Left lobe of liver (tissue), 2 donors: ENCODE measurements around the gene EIF1. TPM values are rescaled to one million over a fixed set of nuclear protein-coding genes. Genes with fewer than 3 reads are reported as not detected.
"Not testable (repeated sequence)": the region's sequence is repeated elsewhere in the genome, so short reads cannot be mapped to it uniquely, and the experiment has no call there.

Experiments
- ATAC-seq: fragments of 200-7000 bp; cut with Tn5 transposase; one replicate; pipeline ENCODE4 v1.9.1; 2020; ENCODE audit warnings: mild to moderate bottlenecking, moderate library complexity
- DNase-seq: peaks from one replicate; pipeline ENCODE4 v3.0.0-alpha.2; 2020; ENCODE audit warnings: low spot score
- total RNA-seq: library from RNA; stranded (reverse); gene quantifications from one replicate; pipeline ENCODE4 v1.2.1, GENCODE V29; 2021
- donor health status: DM: no; HTN: no; CAD: no; lungs with moderate emphysema.
- donor health status: DM: no; HTN: yes; CAD: no.

The EIF1 gene
- total RNA-seq, 1 donor from 2014 or later: 257 TPM

GRCh38 chr17:41675157-41676057 lies 13.3 kb upstream of the EIF1 start:
- not testable (repeated sequence) for DNase-seq, ATAC-seq

GRCh38 chr17:41676058-41676419 lies 12.6 kb upstream of the EIF1 start:
- DNase-seq (no peak), ATAC-seq (no peak)

- DNase-seq (no peak), ATAC-seq (peak; percentile 45)
Measured at GRCh38 chr17:41678411-41678906, 10.2 kb upstream of the EIF1 start.

- DNase-seq: no peak
Measured at GRCh38 chr17:41678907-41679739, 9.6 kb upstream of the EIF1 start.

GRCh38 chr17:41679740-41680425 lies 8.8 kb upstream of the EIF1 start:
- ATAC-seq (no peak), DNase-seq (no peak)

More at GRCh38 chr17:41678907-41679739, 9.6 kb upstream of the EIF1 start:
- peak; percentile 66 for ATAC-seq

GRCh38 chr17:41680426-41681040 lies 8.2 kb upstream of the EIF1 start:
- DNase-seq (no peak), ATAC-seq (no peak)

- ATAC-seq: no peak
- no peak for DNase-seq
Measured at GRCh38 chr17:41681776-41682175, 6.9 kb upstream of the EIF1 start.

GRCh38 chr17:41682631-41683030 lies 6.1 kb upstream of the EIF1 start:
- DNase-seq: no peak
- no peak for ATAC-seq

GRCh38 chr17:41683441-41684007 lies 5.2 kb upstream of the EIF1 start:
- DNase-seq (no peak), ATAC-seq (no peak)

- DNase-seq (no peak), ATAC-seq (no peak)
Measured at GRCh38 chr17:41684035-41684434, 4.7 kb upstream of the EIF1 start.

GRCh38 chr17:41685753-41686152 lies 2.9 kb upstream of the EIF1 start:
- DNase-seq, ATAC-seq: not testable (repeated sequence)

GRCh38 chr17:41686281-41686680 lies 2.4 kb upstream of the EIF1 start:
- ATAC-seq (no peak), DNase-seq (no peak)

GRCh38 chr17:41687828-41688640 lies 651 bp upstream of the EIF1 start:
- DNase-seq: peak; percentile 71
- peak; percentile 5 for ATAC-seq

- DNase-seq (no peak), ATAC-seq (no peak)
Measured at GRCh38 chr17:41689497-41690299, 1.0 kb downstream of the EIF1 start.

GRCh38 chr17:41690497-41690896 lies 1.8 kb downstream of the EIF1 start:
- ATAC-seq (no peak), DNase-seq (no peak)

- ATAC-seq (no peak), DNase-seq (no peak)
Measured at GRCh38 chr17:41691031-41691777, 2.5 kb downstream of the EIF1 start.

GRCh38 chr17:41692722-41693521 lies 4.2 kb downstream of the EIF1 start:
- ATAC-seq (no peak), DNase-seq (no peak)
